Parathyroid adenoma (tissue), 2 donors: ENCODE results near the gene SSRP1.
A peak's percentile ranks its signal among the peaks of the same experiment; 100 is the strongest.
"Not testable (repeated sequence)": the region's sequence is repeated elsewhere in the genome, so short reads cannot be mapped to it uniquely, and the experiment has no call there.

Source experiments
- H2AFZ ChIP-seq: fragments of 300-600 bp; sonication (generic); one replicate; pipeline ENCODE4 v1.7.0; 2017; ENCODE audit warnings: antibody characterized with exemption, mild to moderate bottlenecking
- H3K27ac ChIP-seq: fragments of 300-600 bp; sonication (generic); one replicate; pipeline ENCODE4 v1.7.0; 2017
- H3K27me3 ChIP-seq: fragments of 300-600 bp; sonication (generic); one replicate; pipeline ENCODE4 v1.7.0; 2017; ENCODE audit warnings: low read length; ENCODE audit not compliant: control insufficient read depth, insufficient read depth
- H3K36me3 ChIP-seq: fragments of 300-600 bp; sonication (generic); one replicate; pipeline ENCODE4 v1.7.0; 2017; ENCODE audit warnings: low read length; ENCODE audit not compliant: control insufficient read depth, insufficient read depth
- H3K4me1 ChIP-seq: fragments of 300-600 bp; sonication (generic); one replicate; pipeline ENCODE4 v1.7.0; 2017; ENCODE audit warnings: control low read depth
- H3K4me2 ChIP-seq: fragments of 300-600 bp; sonication (generic); one replicate; pipeline ENCODE4 v1.7.0; 2017; ENCODE audit warnings: low read length
- H3K4me3 ChIP-seq: fragments of 300-600 bp; sonication (generic); one replicate; pipeline ENCODE4 v1.7.0; 2017; ENCODE audit warnings: low read depth, low read length
- H3K79me2 ChIP-seq: fragments of 300-600 bp; sonication (generic); one replicate; pipeline ENCODE4 v1.7.0; 2017; ENCODE audit warnings: control low read depth
- H3K9ac ChIP-seq: fragments of 300-600 bp; sonication (generic); one replicate; pipeline ENCODE4 v1.7.0; 2017; ENCODE audit warnings: mild to moderate bottlenecking
- H3K9me3 ChIP-seq: fragments of 300-600 bp; sonication (generic); one replicate; pipeline ENCODE4 v1.7.0; 2017; ENCODE audit warnings: low read length; ENCODE audit not compliant: control insufficient read depth
- TF ChIP-seq, protein P1 (sequence below): fragments of 300-600 bp; sonication (generic); IDR thresholded peaks from one replicate; pipeline ENCODE4 v1.7.0; 2017; ENCODE audit warnings: antibody characterized with exemption, mild to moderate bottlenecking
- donor health status: primary hyperparathyroidism.

The SSRP1 gene

DNA sequence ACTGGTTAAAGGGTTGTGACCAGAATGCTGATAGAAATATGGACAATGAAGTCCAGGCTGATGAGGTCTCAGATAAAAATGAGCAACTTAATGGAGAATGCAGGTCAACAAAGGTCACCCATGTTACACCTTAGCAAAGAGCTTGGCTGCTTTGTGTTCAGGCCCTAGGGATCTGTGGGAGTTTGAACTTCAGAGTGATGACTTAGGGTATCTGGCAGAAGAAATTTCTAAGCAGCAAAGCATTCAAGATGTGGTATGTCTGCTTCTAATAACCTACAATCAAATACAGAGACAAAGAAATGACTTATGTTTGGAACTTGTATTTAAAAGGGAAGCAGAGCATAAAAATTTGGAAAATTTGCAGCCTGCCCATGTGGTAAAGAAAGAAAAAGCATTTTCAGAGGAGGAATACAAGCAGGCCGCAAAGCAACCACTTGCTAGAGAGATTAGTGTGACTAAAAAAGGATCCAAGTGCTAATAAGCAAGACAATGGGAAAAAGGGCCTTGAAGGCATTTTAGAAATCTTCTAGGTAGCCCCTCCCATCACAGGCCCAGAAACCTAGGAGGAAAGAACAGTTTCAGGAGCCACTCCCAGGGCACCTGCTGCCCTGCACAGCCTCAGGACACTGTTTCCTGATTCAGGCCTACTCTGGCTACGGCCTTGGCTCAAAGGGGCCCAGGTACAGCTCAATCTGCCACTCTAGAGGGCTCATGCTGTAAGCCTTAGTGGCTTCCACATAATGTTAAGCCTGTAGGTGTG, 52.3 kb downstream of the SSRP1 start:
- H2AFZ ChIP-seq, result peak overlapping the region; percentile 28
- H3K4me2 ChIP-seq, result no peak overlapping the region
- no peaks in the 10 kb centered on the region for H3K36me3 ChIP-seq
- no peak overlapping the region for H3K4me3 ChIP-seq
- peak overlapping the region; percentile 79 for H3K27ac ChIP-seq
- H3K9me3 ChIP-seq, result no peaks in the 10 kb centered on the region
- TF ChIP-seq, protein P1, sequence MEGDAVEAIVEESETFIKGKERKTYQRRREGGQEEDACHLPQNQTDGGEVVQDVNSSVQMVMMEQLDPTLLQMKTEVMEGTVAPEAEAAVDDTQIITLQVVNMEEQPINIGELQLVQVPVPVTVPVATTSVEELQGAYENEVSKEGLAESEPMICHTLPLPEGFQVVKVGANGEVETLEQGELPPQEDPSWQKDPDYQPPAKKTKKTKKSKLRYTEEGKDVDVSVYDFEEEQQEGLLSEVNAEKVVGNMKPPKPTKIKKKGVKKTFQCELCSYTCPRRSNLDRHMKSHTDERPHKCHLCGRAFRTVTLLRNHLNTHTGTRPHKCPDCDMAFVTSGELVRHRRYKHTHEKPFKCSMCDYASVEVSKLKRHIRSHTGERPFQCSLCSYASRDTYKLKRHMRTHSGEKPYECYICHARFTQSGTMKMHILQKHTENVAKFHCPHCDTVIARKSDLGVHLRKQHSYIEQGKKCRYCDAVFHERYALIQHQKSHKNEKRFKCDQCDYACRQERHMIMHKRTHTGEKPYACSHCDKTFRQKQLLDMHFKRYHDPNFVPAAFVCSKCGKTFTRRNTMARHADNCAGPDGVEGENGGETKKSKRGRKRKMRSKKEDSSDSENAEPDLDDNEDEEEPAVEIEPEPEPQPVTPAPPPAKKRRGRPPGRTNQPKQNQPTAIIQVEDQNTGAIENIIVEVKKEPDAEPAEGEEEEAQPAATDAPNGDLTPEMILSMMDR, result no peak
- no peaks in the 10 kb centered on the region for H3K27me3 ChIP-seq
- H3K79me2 ChIP-seq, result no peaks in the 10 kb centered on the region
- H3K4me1 ChIP-seq, result peaks cover 15% of the 10 kb centered on the region
- H3K9ac ChIP-seq, result no peak overlapping the region

DNA sequence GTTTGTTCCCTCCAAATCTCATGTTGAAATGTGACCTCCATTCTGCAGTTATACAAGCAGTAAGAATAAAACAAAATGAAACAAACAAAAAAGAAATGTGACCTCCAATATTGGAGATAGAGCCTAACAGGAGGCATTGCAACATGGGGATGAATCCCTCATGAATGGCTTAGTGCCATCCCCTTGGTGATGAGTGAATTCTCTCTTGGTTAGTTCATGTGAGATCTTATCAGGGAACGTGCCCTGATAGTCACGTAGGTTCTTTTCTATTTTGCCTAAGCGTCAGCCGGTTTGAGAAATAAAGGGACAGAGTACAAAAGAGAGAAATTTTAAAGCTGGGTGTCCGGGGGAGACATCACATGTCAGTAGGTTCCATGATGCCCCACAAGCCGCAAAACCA, 54.1 kb downstream of the SSRP1 start:
- H3K9me3 ChIP-seq, H3K4me3 ChIP-seq, H3K79me2 ChIP-seq, H3K36me3 ChIP-seq, H2AFZ ChIP-seq, H3K4me2 ChIP-seq, H3K9ac ChIP-seq, H3K27me3 ChIP-seq: not testable (repeated sequence)
- peak overlapping the region; percentile 67 for H3K27ac ChIP-seq
- H3K4me1 ChIP-seq, result peaks cover 23% of the 10 kb centered on the region

DNA sequence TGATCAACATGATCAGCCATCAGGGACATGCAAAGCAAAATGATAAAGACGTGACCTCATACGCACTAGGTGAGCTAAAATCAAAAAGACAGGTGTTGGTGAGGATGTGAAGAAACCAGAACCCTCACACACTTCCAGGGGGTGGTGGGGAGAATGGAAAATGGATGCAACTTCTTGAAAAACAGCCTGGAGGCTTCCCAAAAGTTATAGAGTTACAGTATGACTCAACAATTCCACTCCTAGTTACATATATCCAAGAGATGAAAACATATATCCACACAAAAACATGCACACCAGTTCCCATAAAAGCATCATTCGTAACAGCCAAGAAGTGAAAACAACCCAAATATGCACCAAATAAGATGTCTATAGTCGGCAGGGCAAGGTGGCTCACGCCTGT, 56.6 kb downstream of the SSRP1 start:
- Histone ChIP-seq H3K4me3 (no peak overlapping the region), H3K27me3 (no peaks in the 10 kb centered on the region), H3K27ac (no peak overlapping the region), H3K36me3 (no peaks in the 10 kb centered on the region), H3K4me2 (no peak overlapping the region), H3K9me3 (no peaks in the 10 kb centered on the region), H2AFZ (no peak overlapping the region), H3K79me2 (no peaks in the 10 kb centered on the region), H3K4me1 (peaks cover 15% of the 10 kb centered on the region), H3K9ac (no peak overlapping the region)
- TF ChIP-seq, protein P1, result no peak

DNA sequence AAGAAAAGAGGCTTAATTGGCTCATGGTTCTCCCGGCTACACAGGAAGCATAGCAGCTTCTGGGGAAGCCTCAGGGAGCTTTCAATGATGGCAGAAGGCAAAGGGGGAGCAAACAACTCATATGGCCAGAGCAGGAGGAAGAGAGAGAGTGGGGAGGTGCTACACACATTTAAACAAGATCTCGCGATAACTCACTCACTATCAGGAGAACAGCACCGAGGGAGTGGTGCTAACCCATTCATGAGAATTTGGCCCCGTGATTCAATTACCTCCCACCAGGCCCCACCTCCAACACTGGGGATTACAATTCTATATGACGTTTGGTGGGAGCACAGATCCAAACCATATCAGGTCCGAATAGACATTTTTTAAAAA, 57.0 kb downstream of the SSRP1 start:
- no peak overlapping the region for H3K4me2 ChIP-seq
- H3K4me1 ChIP-seq, result peaks cover 14% of the 10 kb centered on the region
- no peak overlapping the region for H3K4me3 ChIP-seq
- no peaks in the 10 kb centered on the region for H3K9me3 ChIP-seq
- no peaks in the 10 kb centered on the region for H3K27me3 ChIP-seq
- no peaks in the 10 kb centered on the region for H3K79me2 ChIP-seq
- TF ChIP-seq, protein P1, result no peak
- no peaks in the 10 kb centered on the region for H3K36me3 ChIP-seq
- no peak overlapping the region for H2AFZ ChIP-seq
- no peak overlapping the region for H3K27ac ChIP-seq
- no peak overlapping the region for H3K9ac ChIP-seq

DNA sequence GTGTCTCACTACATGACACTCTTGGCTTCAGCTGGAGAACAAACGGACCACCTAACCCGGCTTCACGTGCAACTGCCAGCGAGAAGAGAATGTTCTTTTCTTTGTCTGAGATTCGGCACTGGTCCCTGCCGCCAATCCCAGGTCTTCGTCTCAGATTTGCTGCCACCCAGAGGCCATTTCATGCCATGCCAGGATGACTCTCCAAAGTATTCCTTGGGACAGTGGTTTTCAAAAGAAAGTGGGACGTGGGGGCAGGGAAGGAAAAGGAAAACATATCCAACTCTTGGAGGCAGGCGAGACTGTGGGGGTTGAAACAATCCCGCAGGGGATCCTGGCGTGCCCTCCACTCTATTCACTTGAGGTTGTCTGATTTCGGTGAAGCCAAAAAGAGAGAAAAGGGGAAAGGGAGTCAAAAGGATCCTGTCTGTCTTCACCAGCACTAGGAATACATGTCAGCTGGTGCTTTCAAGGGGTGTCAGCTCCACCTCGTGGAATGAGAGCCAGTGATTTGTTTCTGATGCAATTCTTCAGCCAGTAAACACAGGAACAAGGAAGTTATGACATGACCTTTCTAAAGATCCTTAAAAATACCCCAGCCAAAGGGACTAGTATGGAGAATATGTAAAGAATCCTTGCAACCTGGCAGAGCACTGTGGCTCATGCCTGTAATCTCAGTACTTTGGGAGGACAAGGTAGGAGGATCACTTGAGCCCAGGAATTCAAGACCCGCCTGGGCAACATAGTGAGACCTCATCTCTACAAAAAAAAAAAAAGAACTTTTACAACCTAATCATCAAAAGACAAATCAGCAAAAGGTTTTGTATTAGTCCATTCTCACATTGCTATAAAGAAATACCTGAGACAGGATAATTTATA, 57.6 kb downstream of the SSRP1 start:
- Histone ChIP-seq H3K4me3 (peak overlapping the region; percentile 14), H3K4me2 (peak overlapping the region; percentile 49), H3K27me3 (no peaks in the 10 kb centered on the region), H3K79me2 (no peaks in the 10 kb centered on the region), H3K9me3 (no peaks in the 10 kb centered on the region), H2AFZ (peak overlapping the region; percentile 75), H3K27ac (peak overlapping the region; percentile 68), H3K9ac (no peak overlapping the region), H3K4me1 (peaks cover 14% of the 10 kb centered on the region), H3K36me3 (no peaks in the 10 kb centered on the region)
- TF ChIP-seq, protein P1, result peak; percentile 66
